Camera-type eye (tissue), 1 donor: ENCODE measurements around the gene LIPF. TPM values are rescaled to one million over a fixed set of nuclear protein-coding genes. Genes with fewer than 3 reads are reported as not detected.

Experiments used
- total RNA-seq: library from RNA; depleted of rRNA; stranded (reverse); fragments of >200 nt; gene quantifications from one replicate; pipeline ENCODE4 v1.2.3, GENCODE V29; 2014

Gene LIPF
- not detected for total RNA-seq

GRCh38 chr10:88664142-88664541, at the start of gene LIPF:
Gene LIPF (plus strand): TSS chr10:88664442. CDS start chr10:88667298, 2,856 bp downstream.

GRCh38 chr10:88705958-88706357, 41.7 kb downstream of the LIPF start, which contains the start of gene LIPK:
Gene LIPK (plus strand): TSS chr10:88706249. CDS start chr10:88724544, 18,295 bp downstream.

Other genes starting within 250 kb of the LIPF start
- gene RNLS, start 81.1 kb upstream of the LIPF start, total RNA-seq = 14.6 TPM
- gene LIPJ, start 77.7 kb upstream of the LIPF start, total RNA-seq = 0.22 TPM
- not detected for gene LIPK, start 41.8 kb downstream of the LIPF start, total RNA-seq
- not detected for gene LIPN, start 95.6 kb downstream of the LIPF start, total RNA-seq
- gene LIPM, start 138.3 kb downstream of the LIPF start, total RNA-seq = not detected
- 0.44 TPM for gene ANKRD22, start 187.4 kb downstream of the LIPF start, total RNA-seq
- gene STAMBPL1, start 215.8 kb downstream of the LIPF start, total RNA-seq = 25.1 TPM